Epithelial cell of proximal tubule (primary cell): ENCODE data around the gene CTIF. TPM values are rescaled to one million over a fixed set of nuclear protein-coding genes. Genes with fewer than 3 reads are reported as not detected.

Experiments used
- DNase-seq: peaks from one replicate; pipeline ENCODE4 v3.0.0-alpha.2; 2011; ENCODE audit warnings: low read depth
- H3K4me3 ChIP-seq: 2 replicates; pipeline ENCODE4 v1.5.1; 2011; ENCODE audit warnings: low read depth, mild to moderate bottlenecking, low read length
- total RNA-seq: library from RNA; depleted of rRNA; stranded (reverse); fragments of >200 nt; gene quantifications from 2 replicates; pipeline ENCODE4 v1.2.3, GENCODE V29; 2015
- TF ChIP-seq, protein P1 (sequence below): conservative IDR thresholded peaks from 2 replicates; pipeline ENCODE4 v1.5.1; 2012; ENCODE audit warnings: low read depth, mild to moderate bottlenecking, low read length

CTIF gene
- total RNA-seq, 1 donor from 2014 or later = 12.9 TPM

DNA sequence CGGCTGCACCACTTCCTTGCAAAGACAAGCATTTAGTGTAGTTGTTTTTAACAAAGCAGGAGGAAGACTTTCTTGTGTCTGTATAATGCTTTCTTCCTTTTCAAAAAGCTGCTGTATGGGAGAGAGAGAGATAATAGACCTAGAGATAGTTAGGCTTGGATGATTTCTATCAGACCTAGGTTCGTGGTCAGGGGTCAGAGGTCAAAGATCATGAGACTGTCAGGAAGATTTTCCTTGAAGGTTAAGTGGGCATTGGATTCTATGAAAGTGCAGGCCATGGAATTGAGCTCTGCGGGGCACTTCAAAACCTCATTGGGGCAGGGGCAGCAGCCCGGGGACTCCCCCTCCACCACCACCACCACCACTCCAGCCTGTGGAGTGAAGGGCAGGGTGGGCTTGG, 164.6 kb downstream of the CTIF start:
- no peak overlapping the region for H3K4me3 ChIP-seq
- no peak for DNase-seq
- TF ChIP-seq, protein P1, sequence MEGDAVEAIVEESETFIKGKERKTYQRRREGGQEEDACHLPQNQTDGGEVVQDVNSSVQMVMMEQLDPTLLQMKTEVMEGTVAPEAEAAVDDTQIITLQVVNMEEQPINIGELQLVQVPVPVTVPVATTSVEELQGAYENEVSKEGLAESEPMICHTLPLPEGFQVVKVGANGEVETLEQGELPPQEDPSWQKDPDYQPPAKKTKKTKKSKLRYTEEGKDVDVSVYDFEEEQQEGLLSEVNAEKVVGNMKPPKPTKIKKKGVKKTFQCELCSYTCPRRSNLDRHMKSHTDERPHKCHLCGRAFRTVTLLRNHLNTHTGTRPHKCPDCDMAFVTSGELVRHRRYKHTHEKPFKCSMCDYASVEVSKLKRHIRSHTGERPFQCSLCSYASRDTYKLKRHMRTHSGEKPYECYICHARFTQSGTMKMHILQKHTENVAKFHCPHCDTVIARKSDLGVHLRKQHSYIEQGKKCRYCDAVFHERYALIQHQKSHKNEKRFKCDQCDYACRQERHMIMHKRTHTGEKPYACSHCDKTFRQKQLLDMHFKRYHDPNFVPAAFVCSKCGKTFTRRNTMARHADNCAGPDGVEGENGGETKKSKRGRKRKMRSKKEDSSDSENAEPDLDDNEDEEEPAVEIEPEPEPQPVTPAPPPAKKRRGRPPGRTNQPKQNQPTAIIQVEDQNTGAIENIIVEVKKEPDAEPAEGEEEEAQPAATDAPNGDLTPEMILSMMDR = no peak

DNA sequence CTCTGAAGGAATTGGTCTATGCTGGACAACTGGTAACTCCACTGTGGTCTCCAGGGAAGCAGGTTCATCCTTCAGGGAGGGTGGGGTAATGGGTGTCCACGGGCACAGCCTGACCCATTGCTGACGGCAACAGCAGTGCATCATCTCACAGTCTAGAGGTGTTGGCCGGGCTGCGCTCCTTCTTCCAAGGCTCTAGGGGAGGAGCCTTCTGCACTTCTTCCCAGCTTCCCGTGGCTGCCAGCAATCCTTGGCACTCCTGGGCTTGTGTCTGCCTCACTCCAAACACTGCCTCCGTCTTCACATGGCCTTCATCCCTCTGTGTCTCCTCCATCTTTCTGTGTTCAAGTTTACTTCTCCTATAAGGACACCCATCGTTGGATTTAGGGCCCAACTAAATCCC, 166.2 kb downstream of the CTIF start:
- TF ChIP-seq, protein P1 = no peak

DNA sequence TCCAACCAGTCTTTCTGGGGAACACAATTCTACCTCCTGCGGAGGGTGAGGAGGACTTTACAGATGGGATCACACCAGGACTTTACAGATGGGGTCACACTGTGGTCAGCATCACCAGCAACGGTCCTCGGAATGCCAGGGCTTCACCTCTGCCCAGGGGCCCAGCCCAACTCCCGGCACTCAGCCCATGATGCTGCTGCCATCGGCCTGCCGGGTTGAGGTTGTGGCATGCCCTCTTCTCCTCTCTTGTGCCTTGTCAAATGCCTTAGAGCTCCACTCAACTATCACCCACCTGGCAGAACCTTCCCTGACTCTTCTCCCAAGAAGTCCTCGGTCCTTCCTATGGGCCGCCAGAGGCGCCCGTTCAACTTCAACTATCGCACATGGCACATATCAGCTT, 166.7 kb downstream of the CTIF start:
- no peak for DNase-seq
- TF ChIP-seq, protein P1 = no peak
- no peak overlapping the region for H3K4me3 ChIP-seq

More for the DNA sequence above, 166.2 kb downstream of the CTIF start:
- no peak overlapping the region for H3K4me3 ChIP-seq
- DNase-seq = no peak

DNA sequence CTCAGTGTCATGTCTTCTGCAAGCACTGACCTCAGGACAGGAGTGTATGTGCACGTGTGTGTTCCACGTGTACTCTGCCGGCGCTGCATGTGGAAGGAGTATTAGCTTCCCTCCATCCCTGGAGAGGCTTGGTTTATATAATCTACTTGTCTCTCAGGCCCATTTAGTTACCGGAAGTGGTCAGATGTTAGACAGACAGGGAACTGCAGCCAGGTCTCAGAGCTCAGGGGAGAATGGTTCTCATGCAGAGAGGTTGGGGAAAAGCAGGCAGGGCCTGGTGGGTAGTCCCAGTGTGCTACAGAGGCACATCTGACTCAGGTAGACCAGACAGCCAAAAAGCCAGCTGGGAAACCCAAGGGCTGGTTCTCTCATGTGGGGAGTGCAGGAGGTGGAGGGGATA, 167.9 kb downstream of the CTIF start:
- TF ChIP-seq, protein P1 = no peak
- no peak for DNase-seq
- no peak overlapping the region for H3K4me3 ChIP-seq

DNA sequence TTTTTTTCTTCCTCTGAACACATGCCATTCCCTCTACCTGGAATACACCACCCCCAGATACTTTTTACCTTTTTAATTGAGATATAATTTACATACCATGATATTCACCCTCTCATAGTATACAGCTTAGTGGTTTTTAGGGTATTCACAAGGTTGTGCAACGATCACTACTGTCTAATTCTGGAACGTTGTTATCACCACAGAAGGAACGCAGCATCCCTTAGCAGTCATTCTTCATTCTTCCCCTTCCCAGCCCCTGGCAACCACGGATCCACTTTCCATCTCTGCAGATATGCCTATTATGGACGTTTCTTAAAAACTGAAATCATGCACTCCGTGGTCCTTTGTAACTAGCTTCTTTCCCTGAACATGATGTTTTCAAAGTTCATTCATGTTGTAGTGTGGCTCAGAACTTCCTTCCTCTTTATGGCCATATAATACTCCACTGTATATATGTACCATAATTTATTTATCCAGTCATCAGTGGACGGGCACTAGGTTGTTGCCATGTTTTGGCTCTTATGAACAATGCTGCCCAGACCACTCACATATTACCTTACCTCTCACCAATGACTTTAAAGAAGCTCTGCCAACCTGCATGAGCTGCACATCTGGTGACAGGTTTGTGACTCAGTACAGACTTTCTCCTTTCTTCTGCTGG, 168.9 kb downstream of the CTIF start:
- no peak overlapping the region for H3K4me3 ChIP-seq
- DNase-seq = no peak
- TF ChIP-seq, protein P1 = no peak

DNA sequence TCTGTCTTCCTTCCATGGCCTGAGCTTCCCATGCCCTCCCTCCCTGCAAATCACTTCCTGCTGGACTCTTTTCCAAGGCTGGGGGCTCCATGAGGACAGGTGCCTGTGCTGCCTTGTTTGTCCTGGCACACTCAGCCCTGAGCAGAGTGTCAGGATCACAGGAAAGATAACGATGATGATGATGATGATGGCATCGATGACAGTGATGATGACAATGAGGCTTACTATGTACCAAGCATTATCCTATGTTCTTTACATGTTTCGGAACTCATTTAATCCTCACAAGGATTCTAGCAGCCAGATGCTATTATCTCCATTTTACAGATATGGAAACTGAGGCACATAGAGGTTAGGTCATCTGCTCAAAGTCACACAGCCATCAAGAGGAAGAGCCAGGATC, 170.0 kb downstream of the CTIF start:
- no peak for DNase-seq
- TF ChIP-seq, protein P1 = no peak
- H3K4me3 ChIP-seq = no peak overlapping the region
